DMS153 (cell line): Measurements from ENCODE around the gene RTEL1.

Experiments
- DNase-seq: peaks from one replicate; lab custom pipeline; 2025; lab: John Stamatoyannopoulos, UW

RTEL1 gene

DNA sequence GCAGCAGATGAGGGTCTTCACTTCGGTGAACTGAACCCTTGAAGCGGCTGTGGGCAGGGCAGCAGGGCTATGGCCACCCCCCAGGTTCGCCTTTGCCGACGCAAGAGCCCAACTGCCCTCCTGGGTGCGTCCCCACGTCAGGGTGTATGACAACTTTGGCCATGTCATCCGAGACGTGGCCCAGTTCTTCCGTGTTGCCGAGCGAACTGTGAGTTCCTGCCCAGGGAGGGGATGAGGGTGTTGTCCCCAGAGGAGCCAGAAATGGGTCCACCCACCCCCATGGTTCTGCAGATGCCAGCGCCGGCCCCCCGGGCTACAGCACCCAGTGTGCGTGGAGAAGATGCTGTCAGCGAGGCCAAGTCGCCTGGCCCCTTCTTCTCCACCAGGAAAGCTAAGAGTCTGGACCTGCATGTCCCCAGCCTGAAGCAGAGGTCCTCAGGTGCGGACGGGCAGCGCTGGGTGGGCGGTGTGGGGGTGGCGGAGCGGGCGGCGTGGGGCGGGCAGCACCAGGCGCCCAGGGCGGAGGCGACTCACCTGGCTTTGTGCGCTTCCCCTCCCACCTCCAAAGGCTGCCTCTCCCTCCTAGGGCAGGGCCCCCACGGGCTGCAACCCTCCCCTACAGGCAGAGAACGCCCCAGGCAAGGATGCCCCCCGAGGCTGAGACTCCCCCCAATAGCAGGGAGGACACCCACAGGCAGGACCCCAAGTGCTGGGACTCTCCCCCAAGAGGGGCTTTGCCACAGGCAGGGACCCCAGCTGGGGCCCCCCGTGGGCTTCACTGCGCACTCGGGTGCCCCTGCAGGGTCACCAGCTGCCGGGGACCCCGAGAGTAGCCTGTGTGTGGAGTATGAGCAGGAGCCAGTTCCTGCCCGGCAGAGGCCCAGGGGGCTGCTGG, 32.1 kb downstream of the RTEL1 start:
- DNase-seq: no peak

GRCh38 chr20:63690898-63691710, 33.0 kb downstream of the RTEL1 start:
- no peak for DNase-seq

- DNase-seq: no peak
Observed at GRCh38 chr20:63691711-63692435, 33.8 kb downstream of the RTEL1 start.

DNA sequence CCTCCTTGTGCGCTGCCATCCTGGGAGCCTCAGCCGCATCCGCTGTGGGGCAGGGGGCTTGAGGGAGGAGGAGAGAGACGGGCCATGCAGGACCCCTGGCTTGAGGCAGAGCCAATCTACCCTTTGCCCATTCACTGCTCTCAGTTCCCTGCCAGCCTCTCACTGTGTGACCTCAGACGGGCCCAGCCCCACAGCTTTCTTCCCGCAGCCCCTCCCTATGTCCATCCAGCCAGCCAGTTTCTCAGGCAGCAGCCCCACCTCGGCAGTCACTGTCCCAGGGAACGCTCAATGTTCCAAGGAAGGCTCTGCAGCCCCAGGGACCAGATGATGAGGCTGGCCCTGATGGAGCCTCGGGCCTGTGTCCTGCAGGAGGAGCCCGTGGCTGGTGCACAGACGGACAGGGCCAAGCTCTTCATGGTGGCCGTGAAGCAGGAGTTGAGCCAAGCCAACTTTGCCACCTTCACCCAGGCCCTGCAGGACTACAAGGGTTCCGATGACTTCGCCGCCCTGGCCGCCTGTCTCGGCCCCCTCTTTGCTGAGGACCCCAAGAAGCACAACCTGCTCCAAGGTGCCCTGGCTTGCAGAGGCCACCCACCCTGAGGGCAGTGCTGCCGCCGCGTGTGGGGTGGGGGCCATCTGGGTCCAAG, 34.4 kb downstream of the RTEL1 start:
- no peak for DNase-seq

DNA sequence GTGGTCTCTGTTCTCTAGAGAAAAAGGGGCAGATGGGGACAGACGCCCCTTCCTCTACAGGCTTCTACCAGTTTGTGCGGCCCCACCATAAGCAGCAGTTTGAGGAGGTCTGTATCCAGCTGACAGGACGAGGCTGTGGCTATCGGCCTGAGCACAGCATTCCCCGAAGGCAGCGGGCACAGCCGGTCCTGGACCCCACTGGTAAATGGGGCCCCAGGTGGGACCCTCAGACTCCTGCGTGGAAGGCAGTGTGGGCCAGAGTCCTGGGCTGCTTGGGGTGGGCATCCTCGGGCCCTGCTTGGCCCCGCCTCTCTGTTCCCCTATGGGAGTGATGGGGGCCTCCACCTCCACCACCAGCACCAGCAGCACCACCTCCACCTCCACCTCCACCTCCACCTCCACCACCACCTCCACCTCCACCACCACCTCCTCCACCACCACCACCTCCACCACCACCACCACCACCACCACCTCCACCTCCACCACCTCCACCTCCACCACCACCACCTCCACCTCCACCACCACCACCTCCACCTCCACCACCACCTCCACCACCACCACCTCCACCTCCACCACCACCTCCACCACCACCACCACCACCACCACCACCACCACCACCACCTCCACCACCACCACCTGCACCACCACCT, 35.1 kb downstream of the RTEL1 start:
- DNase-seq: no peak

DNA sequence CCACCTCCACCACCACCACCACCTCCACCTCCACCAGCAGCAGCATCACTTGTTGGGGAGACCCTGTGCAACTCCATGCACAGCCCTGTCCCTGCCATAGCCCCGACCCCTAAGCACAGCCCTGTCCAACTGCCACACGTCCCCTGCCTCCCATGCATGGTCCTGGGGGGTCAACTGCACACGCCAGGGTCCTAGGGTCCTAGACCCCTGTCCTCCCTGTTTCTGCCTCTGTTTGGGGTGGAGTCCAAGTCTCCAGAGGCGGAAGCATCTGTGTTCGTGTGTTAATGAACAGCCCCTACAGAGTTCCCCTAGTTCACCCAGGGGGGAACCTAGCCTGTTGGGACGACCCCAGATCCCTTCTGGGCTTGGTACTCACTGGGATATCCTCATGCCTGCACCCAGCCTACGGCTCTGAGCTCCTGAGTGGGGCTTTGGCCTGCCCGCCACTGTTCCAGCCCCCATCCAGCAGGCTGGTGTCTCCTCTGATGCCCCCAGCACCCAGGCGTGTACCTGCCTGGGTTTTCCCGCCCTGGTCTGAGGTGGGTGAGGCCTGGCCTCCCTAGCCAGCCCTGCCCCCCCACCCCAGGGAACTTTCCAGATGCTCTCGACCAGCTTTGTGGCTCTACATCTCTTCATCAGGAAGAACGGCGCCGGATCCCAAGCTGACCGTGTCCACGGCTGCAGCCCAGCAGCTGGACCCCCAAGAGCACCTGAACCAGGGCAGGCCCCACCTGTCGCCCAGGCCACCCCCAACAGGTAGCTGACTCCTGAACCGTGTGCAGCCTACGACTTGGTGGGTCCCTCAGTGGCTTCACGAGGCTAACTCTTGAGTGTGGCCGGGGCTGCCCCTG, 35.8 kb downstream of the RTEL1 start:
- no peak for DNase-seq

DNA sequence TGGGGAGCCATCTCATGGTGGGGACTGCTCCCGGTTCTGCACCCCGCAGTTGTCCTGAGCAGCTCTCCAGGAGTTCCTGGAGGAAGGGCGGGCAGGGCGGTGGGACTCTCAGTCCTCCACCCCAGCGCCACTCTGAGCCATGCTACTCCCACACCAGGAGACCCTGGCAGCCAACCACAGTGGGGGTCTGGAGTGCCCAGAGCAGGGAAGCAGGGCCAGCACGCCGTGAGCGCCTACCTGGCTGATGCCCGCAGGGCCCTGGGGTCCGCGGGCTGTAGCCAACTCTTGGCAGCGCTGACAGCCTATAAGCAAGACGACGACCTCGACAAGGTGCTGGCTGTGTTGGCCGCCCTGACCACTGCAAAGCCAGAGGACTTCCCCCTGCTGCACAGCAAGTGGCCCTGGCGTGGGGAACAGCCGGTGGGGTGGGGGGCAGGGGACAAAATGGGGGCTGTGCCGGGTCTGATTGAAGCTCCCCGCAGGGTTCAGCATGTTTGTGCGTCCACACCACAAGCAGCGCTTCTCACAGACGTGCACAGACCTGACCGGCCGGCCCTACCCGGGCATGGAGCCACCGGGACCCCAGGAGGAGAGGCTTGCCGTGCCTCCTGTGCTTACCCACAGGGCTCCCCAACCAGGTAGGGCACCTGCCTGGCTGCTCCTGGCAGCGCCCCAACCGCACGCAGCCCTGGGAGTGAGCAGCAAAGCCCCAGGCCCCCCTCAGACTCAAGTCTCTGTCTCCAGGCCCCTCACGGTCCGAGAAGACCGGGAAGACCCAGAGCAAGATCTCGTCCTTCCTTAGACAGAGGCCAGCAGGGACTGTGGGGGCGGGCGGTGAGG, 36.7 kb downstream of the RTEL1 start:
- no peak for DNase-seq

GRCh38 chr20:63695424-63696305, 37.6 kb downstream of the RTEL1 start:
- DNase-seq: no peak

- DNase-seq: no peak
Observed at GRCh38 chr20:63696306-63696627, 38.2 kb downstream of the RTEL1 start.

- DNase-seq: no peak
Observed at GRCh38 chr20:63696628-63697356, 38.7 kb downstream of the RTEL1 start, which contains the start of gene TNFRSF6B. Gene TNFRSF6B, plus strand, starts transcription at chr20:63696652. Its CDS starts 116 bp downstream, at chr20:63696768.

DNA sequence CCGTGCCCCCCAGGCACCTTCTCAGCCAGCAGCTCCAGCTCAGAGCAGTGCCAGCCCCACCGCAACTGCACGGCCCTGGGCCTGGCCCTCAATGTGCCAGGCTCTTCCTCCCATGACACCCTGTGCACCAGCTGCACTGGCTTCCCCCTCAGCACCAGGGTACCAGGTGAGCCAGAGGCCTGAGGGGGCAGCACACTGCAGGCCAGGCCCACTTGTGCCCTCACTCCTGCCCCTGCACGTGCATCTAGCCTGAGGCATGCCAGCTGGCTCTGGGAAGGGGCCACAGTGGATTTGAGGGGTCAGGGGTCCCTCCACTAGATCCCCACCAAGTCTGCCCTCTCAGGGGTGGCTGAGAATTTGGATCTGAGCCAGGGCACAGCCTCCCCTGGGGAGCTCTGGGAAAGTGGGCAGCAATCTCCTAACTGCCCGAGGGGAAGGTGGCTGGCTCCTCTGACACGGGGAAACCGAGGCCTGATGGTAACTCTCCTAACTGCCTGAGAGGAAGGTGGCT, 39.3 kb downstream of the RTEL1 start:
- no peak for DNase-seq

DNA sequence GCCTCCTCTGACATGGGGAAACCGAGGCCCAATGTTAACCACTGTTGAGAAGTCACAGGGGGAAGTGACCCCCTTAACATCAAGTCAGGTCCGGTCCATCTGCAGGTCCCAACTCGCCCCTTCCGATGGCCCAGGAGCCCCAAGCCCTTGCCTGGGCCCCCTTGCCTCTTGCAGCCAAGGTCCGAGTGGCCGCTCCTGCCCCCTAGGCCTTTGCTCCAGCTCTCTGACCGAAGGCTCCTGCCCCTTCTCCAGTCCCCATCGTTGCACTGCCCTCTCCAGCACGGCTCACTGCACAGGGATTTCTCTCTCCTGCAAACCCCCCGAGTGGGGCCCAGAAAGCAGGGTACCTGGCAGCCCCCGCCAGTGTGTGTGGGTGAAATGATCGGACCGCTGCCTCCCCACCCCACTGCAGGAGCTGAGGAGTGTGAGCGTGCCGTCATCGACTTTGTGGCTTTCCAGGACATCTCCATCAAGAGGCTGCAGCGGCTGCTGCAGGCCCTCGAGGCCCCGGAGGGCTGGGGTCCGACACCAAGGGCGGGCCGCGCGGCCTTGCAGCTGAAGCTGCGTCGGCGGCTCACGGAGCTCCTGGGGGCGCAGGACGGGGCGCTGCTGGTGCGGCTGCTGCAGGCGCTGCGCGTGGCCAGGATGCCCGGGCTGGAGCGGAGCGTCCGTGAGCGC, 39.9 kb downstream of the RTEL1 start:
- DNase-seq: no peak

DNA sequence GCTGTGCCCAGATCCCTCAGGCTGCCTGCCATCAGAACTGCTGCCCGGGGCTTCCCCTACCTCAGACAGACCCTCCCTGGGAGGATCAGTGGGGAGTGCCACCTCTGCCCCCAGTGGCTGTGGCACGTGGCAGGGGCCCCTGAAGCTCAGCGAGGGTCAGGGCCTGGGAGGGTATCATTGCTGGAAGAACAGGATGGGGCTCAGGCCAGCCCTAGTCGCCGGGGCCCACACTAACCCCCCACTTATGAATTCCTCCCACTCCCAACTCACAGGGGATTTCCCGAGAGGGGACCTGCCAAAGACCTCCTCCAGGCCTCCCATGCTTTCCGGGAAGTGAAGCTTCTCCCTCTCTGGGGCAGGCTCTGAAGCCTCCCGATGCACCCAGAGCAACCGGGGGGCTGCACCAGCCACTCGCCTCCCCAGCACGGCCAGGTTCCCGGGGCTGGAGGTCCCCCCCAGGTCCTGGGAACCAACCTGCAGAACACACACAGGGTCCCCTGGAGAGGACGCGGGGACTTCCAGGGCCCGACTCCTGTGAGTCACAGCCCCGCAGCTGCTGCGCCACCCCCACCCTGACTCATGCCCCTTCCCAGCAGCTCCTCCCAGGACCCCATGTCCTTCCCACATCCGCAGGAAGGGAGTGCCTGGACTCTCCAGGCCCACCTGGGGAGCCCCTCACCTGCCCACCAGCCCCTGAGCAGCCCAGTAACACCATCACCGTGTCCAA, 40.8 kb downstream of the RTEL1 start:
- no peak for DNase-seq

- no peak for DNase-seq
Observed at GRCh38 chr20:63699466-63700198, 41.5 kb downstream of the RTEL1 start.

GRCh38 chr20:63700199-63701050, 42.3 kb downstream of the RTEL1 start:
- no peak for DNase-seq
